A549 treated with Mapracorat at 1 μM for 4 hours (cell line): Measurements from ENCODE around the gene PAFAH1B2. TPM values are rescaled to one million over a fixed set of nuclear protein-coding genes. Genes with fewer than 3 reads are reported as not detected.

Experiments used
- total RNA-seq: library from RNA; stranded (reverse); fragments of 200-300 nt; extraction: Qiagen RNA extraction; gene quantifications from 5 replicates; pipeline ENCODE4 v1.2.3, GENCODE V29; 2022

PAFAH1B2 gene
- total RNA-seq, result 31.4 to 40.5 TPM (median 38.3 TPM) in 5 replicates

GRCh38 chr11:117143871-117144476, at the start of gene PAFAH1B2:
Gene PAFAH1B2 (plus strand): TSS chr11:117144287. CDS start chr11:117152448, 8,161 bp downstream.

DNA sequence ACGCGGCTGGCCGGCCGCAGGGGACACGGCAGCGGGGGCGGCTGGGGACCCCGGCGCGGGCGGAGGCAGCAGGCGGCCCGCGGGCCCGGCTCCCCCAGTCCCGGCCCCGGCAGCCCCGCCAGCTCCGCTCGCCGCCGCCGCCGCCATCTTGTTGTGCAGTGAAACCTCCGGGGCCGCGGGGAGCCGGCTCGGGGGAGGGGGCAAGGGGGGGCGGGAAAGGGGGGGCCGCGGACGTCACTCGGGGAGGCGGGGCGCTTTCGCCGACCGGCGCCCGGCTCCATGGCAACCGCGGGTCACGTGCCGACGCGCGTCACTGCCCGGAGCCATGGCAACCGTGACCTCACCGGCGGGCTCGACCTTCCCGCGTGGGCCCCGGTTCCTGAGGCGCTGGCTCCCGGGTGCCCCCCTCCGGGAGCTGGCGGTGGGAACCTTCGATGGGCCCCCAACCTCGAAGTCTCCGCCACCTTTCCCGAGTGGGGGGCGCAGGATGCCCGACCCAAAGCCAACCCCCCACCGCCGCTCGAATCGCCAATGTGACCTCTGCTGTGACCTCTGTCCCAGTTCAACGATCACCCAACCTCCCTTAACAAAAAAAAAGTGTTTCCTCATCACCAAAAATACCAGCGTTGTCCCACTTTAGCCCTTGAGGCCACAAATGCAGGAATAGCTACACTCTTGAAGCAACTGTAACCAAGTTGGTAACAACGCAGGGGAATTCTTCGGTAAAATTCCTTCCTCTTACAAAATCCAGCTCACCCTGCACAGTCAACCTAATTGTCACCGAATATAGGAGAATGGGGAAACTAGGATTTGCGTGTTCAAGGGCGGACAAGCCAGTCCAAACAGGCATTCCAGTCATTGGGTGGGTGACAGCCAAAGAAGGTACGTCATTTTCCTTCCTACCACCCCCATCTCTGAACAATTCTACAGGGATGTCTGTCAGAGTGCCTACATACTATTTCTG, 45.5 kb upstream of the PAFAH1B2 start, which contains the start of gene SIK3:
TSS of gene SIK3 (minus strand) at position 160 of the 964 bp plus-strand sequence. CDS start at position 147, 13 bp downstream.

GRCh38 chr11:117178210-117179034, 34.3 kb downstream of the PAFAH1B2 start, which contains the start of gene SIDT2:
Gene SIDT2 (plus strand): TSS chr11:117178743. CDS start chr11:117179264, 521 bp downstream.

GRCh38 chr11:117199053-117199915, 55.2 kb downstream of the PAFAH1B2 start, which contains the start of gene TAGLN:
Gene TAGLN (plus strand): TSS chr11:117199370. CDS start chr11:117203014, 3,644 bp downstream.

Other genes starting within 250 kb of the PAFAH1B2 start
- gene SIK3, start 45.9 kb upstream of the PAFAH1B2 start, total RNA-seq, result 6.6 to 9.6 TPM (median 7.8 TPM) in 5 replicates
- gene SIDT2, start 34.5 kb downstream of the PAFAH1B2 start, total RNA-seq, result 3.9 to 7.2 TPM (median 5.1 TPM) in 5 replicates
- 60.2 to 140 TPM (median 109 TPM) in 5 replicates for gene TAGLN, start 55.1 kb downstream of the PAFAH1B2 start, total RNA-seq
- 15.0 to 19.9 TPM (median 16.3 TPM) in 5 replicates for gene PCSK7, start 87.8 kb downstream of the PAFAH1B2 start, total RNA-seq
- gene RNF214, start 88.4 kb downstream of the PAFAH1B2 start, total RNA-seq, result 9.6 to 12.6 TPM (median 12.0 TPM) in 5 replicates
- 1.3 to 2.7 TPM (median 2.1 TPM) in 5 replicates for gene BACE1-AS, start 147.1 kb downstream of the PAFAH1B2 start, total RNA-seq
- 8.5 to 10.3 TPM (median 10.1 TPM) in 5 replicates for gene BACE1, start 172.0 kb downstream of the PAFAH1B2 start, total RNA-seq
- 15.5 to 18.6 TPM (median 16.3 TPM) in 5 replicates for gene CEP164, start 183.6 kb downstream of the PAFAH1B2 start, total RNA-seq